Osteoblast (primary cell): ENCODE results near the gene CAPN11. TPM values are rescaled to one million over a fixed set of nuclear protein-coding genes. Genes with fewer than 3 reads are reported as not detected.

Experiments used
- DNase-seq: peaks from one replicate; pipeline ENCODE4 v3.0.0; 2011; ENCODE audit warnings: low spot score, mixed read lengths; ENCODE audit not compliant: insufficient read length; ENCODE audit errors: missing footprints
- H2AFZ ChIP-seq: 2 replicates; pipeline ENCODE4 v1.6.0; 2011; ENCODE audit warnings: mild to moderate bottlenecking, low read length
- H3K27ac ChIP-seq: 2 replicates; pipeline ENCODE4 v1.5.1; 2011; ENCODE audit warnings: mild to moderate bottlenecking, low read depth, low read length, moderate library complexity
- H3K27me3 ChIP-seq: 2 replicates; pipeline ENCODE4 v1.6.0; 2012; ENCODE audit warnings: mild to moderate bottlenecking, control low read depth, inconsistent platforms, low read length, moderate library complexity; ENCODE audit not compliant: insufficient read depth
- H3K36me3 ChIP-seq: 2 replicates; pipeline ENCODE4 v1.5.1; 2011; ENCODE audit warnings: mild to moderate bottlenecking, low read length, control low read depth, moderate library complexity; ENCODE audit not compliant: insufficient read depth
- H3K4me1 ChIP-seq: 2 replicates; pipeline ENCODE4 v1.5.1; 2011; ENCODE audit warnings: mild to moderate bottlenecking, low read length, control low read depth, moderate library complexity; ENCODE audit not compliant: insufficient read depth
- H3K4me2 ChIP-seq: 2 replicates; pipeline ENCODE4 v1.6.0; 2011; ENCODE audit warnings: mild to moderate bottlenecking, low read length; ENCODE audit not compliant: insufficient read depth
- H3K4me3 ChIP-seq: fragments of 200-600 bp; sonication (generic); 3 replicates; pipeline ENCODE4 v1.5.1; 2012; ENCODE audit warnings: mild to moderate bottlenecking, low read length, inconsistent platforms; ENCODE audit not compliant: insufficient read depth
- H3K79me2 ChIP-seq: 2 replicates; pipeline ENCODE4 v1.6.0; 2012; ENCODE audit warnings: mild to moderate bottlenecking, low read length, control low read depth, inconsistent platforms; ENCODE audit not compliant: insufficient read depth
- H3K9me3 ChIP-seq: 2 replicates; pipeline ENCODE4 v1.5.1; 2011; ENCODE audit warnings: low read depth, low read length, control low read depth
- H4K20me1 ChIP-seq: 2 replicates; pipeline ENCODE4 v1.6.0; 2012; ENCODE audit warnings: mild to moderate bottlenecking, low read length, control low read depth; ENCODE audit not compliant: insufficient read depth
- total RNA-seq: library from RNA; depleted of rRNA; stranded (reverse); fragments of >200 nt; gene quantifications from 2 replicates; pipeline ENCODE4 v1.2.3, GENCODE V29; 2012
- TF ChIP-seq, protein P1 (sequence below): IDR thresholded peaks from 2 replicates; pipeline ENCODE4 v1.5.1; 2011; ENCODE audit warnings: mild to moderate bottlenecking, low read depth, low read length, moderate library complexity; ENCODE audit errors: extremely low read depth

CAPN11 gene
- total RNA-seq, 1 donor: not detected

DNA sequence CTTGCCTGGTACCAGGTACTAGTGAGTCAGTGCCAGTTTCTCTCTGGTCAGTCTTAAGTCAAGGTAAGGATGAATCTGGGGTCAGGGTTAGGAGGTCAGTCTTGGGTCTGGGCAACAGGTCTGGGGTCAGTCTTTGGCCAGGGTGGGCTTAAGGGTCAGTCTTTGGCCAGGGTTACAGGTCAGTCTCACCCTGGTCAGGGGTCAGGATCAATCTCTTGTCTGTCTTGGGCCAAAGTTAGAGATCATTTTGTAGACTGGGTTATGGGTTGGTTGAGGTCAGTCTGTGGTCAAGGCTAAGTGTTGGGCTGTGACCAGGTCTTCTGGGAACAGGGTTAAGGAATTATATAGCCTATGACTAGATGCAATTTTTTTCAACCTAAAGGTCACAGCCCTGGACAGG is 12.8 kb upstream of the CAPN11 start:
- TF ChIP-seq, protein P1, sequence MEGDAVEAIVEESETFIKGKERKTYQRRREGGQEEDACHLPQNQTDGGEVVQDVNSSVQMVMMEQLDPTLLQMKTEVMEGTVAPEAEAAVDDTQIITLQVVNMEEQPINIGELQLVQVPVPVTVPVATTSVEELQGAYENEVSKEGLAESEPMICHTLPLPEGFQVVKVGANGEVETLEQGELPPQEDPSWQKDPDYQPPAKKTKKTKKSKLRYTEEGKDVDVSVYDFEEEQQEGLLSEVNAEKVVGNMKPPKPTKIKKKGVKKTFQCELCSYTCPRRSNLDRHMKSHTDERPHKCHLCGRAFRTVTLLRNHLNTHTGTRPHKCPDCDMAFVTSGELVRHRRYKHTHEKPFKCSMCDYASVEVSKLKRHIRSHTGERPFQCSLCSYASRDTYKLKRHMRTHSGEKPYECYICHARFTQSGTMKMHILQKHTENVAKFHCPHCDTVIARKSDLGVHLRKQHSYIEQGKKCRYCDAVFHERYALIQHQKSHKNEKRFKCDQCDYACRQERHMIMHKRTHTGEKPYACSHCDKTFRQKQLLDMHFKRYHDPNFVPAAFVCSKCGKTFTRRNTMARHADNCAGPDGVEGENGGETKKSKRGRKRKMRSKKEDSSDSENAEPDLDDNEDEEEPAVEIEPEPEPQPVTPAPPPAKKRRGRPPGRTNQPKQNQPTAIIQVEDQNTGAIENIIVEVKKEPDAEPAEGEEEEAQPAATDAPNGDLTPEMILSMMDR: no peak
- no peak overlapping the region for H3K4me2 ChIP-seq
- H3K27me3 ChIP-seq: no peaks in the 10 kb centered on the region
- DNase-seq: no peak
- H3K4me1 ChIP-seq: no peaks in the 10 kb centered on the region
- peaks cover 48% of the 10 kb centered on the region for H3K36me3 ChIP-seq
- no peaks in the 10 kb centered on the region for H3K79me2 ChIP-seq
- no peaks in the 10 kb centered on the region for H3K9me3 ChIP-seq
- H3K4me3 ChIP-seq: no peak overlapping the region
- no peak overlapping the region for H2AFZ ChIP-seq
- H4K20me1 ChIP-seq: peaks cover 5% of the 10 kb centered on the region
- H3K27ac ChIP-seq: no peak overlapping the region

DNA sequence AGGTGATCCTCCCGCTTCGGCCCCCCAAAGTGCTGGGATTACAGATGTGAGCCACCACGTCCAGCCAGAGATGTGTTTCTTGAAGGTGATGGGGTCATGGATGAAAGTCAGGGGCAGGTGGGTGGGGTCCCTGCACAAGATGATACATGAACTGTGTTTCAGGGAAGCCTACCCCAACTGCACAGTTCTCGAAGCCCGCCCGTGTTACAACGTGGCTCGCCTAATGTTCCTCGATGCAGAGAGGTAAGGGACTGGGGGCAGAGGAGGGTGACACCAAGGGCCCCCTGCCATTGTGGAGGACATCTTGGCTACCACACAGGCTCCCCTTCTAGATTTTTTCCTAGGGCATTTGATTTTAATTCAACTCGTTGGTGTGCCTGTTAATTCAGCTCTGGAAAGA is 11.9 kb upstream of the CAPN11 start:
- Histone ChIP-seq H3K9me3 (no peaks in the 10 kb centered on the region), H3K4me3 (no peak overlapping the region), H3K4me1 (no peaks in the 10 kb centered on the region), H3K27ac (no peak overlapping the region), H2AFZ (no peak overlapping the region), H4K20me1 (peaks cover 10% of the 10 kb centered on the region), H3K27me3 (no peaks in the 10 kb centered on the region), H3K4me2 (no peak overlapping the region), H3K36me3 (peaks cover 42% of the 10 kb centered on the region), H3K79me2 (no peaks in the 10 kb centered on the region)
- TF ChIP-seq, protein P1: no peak
- peak; percentile 60 for DNase-seq

DNA sequence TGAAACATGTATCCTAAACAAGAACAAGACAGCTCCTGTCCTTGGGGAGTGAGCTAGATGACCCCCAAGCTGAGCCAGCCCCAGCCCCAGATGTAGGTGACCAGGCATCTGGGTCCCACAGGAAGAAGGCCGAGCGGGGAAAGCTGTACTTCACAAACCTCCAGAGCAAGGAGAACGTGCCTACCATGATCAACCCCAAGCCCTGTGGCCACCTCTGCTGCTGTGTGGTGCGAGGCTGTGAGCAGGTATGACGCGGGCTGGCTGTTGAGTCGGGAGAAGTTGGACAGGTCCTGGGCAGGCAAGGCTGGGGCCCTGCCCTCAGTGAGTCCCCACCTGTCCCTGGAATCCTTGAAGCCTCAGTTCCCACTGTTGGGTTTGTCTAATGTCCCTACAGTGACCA is 11.4 kb upstream of the CAPN11 start:
- no peak for DNase-seq
- no peak overlapping the region for H3K27ac ChIP-seq
- H3K4me1 ChIP-seq: no peaks in the 10 kb centered on the region
- no peaks in the 10 kb centered on the region for H3K79me2 ChIP-seq
- no peak overlapping the region for H3K4me3 ChIP-seq
- TF ChIP-seq, protein P1: no peak
- peaks cover 42% of the 10 kb centered on the region for H3K36me3 ChIP-seq
- H4K20me1 ChIP-seq: peaks cover 15% of the 10 kb centered on the region
- H3K4me2 ChIP-seq: no peak overlapping the region
- no peaks in the 10 kb centered on the region for H3K9me3 ChIP-seq
- no peak overlapping the region for H2AFZ ChIP-seq
- no peaks in the 10 kb centered on the region for H3K27me3 ChIP-seq

DNA sequence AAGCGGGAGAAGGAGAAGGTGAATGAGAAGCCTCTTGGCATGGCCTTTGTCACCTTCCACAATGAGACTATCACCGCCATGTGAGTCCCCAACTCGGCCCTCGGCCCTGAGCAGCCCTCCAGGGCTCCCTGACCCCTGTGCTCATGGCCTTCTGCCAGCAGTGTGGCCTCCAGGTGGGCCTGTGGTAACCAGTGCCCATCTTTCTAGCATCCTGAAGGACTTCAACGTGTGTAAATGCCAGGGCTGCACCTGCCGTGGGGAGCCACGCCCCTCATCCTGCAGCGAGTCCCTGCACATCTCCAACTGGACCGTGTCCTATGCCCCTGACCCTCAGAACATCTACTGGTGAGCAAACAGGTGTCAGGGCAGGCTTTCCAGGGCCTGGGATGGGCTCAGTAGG is 10.3 kb upstream of the CAPN11 start:
- peaks cover 49% of the 10 kb centered on the region for H3K36me3 ChIP-seq
- no peaks in the 10 kb centered on the region for H3K9me3 ChIP-seq
- DNase-seq: no peak
- H3K4me2 ChIP-seq: no peak overlapping the region
- H3K4me3 ChIP-seq: no peak overlapping the region
- TF ChIP-seq, protein P1: no peak
- H3K27ac ChIP-seq: no peak overlapping the region
- H4K20me1 ChIP-seq: peaks cover 18% of the 10 kb centered on the region
- no peaks in the 10 kb centered on the region for H3K4me1 ChIP-seq
- no peaks in the 10 kb centered on the region for H3K79me2 ChIP-seq
- no peak overlapping the region for H2AFZ ChIP-seq
- H3K27me3 ChIP-seq: no peaks in the 10 kb centered on the region
